ENCODE results near the gene JAM3.

The JAM3 gene
- total RNA-seq: 16.8 to 28.8 (median 19.4) reads per million in 4 experiments

DNA sequence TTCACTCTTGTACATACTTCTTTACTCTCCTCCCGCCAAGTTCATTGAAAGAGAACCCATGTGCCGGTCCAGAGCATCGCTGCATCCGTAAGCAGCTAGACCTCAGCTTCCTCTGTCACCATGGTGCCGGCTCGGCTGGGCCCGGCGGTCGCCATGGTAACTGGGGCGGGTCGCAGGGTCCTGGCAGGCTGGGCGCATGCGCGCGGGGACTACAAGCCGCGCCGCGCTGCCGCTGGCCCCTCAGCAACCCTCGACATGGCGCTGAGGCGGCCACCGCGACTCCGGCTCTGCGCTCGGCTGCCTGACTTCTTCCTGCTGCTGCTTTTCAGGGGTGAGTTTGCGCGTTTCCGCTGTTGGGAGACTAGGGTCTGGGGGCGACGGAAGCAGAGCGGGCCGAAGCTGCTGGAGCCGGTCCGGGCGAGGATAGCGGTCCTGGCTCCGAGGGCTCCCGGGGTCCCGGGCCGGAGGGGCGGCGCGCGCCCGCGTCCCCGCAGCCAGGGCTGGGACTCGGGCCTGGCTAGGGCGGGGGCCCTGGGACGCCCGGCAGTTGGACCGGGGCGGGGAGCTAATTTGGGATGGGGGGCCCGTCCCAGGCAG, at the start of gene JAM3:
Gene JAM3 (plus strand): TSS at position 244 of the 597 bp plus-strand sequence. CDS start 12 bp downstream, at position 256.
- DNase-seq: peak; percentile 95

DNA sequence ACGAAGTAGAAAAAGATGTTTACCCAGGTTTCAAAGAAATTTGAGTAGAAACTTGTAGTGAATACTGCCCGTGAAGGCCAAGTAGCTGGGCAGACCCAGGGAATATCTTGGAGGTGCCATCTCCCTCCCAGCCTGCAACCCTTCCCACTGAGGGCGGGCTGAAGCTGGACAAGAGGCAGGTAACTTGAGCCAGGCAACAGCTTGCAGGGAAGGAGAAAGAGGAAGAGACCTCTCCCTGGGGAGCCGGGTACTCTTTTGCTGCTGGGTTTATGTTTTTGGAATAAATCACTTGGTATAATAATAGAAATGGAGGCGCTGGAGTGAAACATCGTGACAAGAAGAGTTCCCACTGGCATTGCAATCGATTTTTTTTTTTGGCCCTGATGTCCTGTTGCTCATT, 49.4 kb upstream of the JAM3 start:
- no peak for DNase-seq

DNA sequence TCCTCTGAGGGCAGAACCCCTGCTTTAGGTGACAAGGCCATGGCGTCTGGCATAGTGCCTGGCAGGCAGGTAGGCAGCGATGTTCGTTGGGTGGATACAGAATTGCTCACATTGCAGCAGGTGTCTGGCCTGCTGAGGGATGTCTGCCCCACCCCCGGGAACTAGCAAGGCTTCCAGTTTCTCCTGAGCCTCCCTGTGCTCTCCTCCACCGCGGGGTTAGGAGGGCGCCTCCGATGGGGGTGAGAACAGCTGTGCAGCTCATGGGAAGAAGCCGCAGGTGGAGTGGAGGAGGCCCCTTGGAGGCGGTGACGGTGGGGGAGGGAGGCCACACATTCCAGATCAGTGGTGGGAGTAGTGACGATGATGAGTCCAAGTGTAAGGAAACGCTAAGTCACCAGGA, 48.3 kb upstream of the JAM3 start:
- DNase-seq: no peak

DNA sequence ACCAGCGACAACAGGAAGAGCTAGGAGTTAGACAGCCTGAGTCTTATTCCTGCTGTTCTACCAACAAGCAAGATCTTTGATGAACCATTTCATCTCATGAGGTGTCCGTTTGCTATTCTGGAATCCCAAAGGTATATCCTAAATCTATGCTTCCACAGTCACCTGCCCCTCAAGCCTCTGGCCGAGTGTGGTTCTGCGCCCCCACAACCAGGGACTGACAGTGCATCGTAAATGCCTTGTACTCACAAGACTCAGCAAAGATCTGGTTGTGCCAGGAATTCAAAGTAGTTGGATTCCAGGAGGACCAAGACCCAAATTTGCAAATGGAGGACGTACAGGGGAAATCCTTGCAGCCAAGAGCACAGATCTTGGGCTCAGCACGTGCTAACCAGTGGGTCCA, 47.5 kb upstream of the JAM3 start:
- no peak for DNase-seq

DNA sequence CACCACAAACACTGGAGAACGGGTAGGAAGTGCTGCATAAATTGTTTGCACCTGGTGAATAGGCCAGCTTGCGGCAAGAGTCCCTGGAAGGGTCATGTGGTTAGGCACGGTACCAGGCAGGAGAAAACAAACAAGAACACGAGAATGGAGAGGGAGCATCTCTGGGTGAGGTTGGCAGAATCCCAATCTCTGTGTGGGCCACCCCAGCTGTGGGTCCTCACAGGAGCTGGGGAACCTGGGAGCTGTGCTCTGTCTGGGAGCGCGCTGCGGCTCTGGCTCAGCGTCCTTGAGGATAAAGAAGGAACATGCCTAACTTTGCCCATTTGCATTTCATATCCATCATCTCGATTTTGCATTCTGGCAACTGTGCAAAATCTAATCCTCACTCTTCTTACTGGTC, 46.1 kb upstream of the JAM3 start:
- DNase-seq: no peak

DNA sequence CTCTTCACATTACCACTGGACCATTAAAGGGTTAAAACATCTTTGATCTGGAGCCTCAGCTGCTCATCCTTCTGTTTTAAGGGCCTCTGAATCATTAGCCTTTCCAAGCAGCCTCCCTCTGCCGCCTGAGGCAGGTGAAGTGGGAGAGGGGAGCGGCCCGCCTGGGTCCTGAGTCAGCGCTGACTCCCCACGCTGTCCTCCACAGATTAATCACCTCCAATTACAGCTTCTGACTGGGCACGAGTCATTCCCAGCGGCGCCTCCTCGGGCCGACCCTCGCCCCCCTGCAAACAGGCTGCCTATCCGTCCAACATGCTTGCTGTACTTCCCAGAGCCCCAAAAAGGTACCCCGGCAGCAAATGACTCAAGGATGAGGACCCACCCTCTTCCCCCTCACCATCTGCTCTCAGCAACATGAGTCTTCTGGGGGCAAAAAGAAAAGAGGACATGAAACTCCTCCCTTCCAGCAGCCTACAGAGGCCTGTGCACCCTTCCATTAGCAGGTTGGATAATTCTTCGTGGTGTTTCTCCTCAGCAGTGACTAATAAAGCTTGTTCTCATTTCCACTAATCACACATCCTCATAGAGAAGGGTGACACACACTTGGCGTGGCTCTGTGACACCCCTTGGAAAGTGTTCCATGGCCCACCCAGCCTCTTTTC, 44.3 kb upstream of the JAM3 start:
- DNase-seq: no peak

DNA sequence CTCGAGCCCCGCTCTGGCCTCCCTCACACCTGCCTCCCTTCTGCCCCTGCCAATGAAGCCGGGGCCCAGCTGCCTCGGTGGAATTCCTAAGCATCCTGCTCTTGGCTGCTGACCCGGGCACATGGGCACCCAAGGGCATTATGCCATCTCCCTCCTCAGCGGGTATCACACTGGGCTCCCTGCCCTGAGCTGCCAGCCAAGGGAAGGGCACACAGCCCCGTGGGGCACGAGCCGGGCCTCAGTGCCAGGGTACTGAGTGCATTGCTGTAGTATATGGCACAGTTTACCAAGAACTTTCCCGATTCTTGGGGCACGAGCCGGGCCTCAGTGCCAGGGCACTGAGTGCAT, 43.8 kb upstream of the JAM3 start:
- no peak for DNase-seq

DNA sequence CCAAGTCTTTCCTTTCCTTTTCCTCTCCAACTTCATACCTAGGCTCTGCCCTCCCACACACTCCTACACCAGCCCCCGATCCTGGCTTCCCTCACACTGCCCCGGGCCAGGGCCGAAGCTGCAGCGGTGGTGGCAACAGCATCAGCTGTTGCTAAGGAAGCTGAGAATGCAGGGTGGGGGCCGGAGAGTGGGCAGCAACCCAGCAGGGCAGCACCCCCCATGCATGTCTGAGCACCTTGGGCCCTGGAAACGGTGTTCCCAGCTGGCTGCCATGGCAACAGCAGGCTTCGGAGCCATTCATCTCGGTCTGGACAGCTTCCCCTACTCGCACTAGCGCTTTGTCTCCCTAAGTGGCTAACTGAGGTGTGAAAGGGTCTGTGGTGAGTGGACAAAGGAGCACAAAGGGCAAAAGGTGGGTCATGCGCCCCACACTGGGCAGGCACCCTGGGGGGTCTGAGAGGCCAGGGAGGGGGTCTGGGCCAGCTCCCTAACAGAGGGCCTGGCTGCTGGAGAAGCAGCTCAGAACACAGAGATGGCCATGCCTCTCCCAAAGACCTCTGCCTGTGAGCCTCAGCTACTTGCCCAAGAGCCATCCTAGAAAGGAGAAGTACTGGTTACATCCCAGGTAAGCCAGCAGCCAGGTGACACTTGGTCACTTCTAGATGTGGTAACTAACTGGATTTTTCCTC, 42.1 kb upstream of the JAM3 start:
- DNase-seq: no peak

DNA sequence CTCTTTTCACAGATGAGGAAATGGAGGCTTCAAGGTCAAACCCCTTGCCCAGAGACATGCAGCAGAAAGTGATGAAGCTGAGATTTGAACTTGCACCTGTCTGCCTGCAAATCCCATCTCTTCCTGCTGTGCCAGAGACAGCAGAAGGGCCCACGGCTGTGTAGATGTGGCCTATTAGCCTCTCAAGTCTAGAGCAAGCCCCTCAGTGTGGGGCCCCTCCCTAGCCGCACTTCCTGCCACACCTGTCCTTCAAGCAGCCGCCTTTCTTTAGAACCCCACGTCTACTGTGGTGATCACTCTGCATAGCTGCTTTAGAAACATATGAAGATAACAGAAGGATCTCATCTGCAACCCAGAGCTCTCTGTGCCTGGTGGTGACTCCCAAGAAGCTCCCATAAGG, 41.2 kb upstream of the JAM3 start:
- DNase-seq: peak; percentile 56

DNA sequence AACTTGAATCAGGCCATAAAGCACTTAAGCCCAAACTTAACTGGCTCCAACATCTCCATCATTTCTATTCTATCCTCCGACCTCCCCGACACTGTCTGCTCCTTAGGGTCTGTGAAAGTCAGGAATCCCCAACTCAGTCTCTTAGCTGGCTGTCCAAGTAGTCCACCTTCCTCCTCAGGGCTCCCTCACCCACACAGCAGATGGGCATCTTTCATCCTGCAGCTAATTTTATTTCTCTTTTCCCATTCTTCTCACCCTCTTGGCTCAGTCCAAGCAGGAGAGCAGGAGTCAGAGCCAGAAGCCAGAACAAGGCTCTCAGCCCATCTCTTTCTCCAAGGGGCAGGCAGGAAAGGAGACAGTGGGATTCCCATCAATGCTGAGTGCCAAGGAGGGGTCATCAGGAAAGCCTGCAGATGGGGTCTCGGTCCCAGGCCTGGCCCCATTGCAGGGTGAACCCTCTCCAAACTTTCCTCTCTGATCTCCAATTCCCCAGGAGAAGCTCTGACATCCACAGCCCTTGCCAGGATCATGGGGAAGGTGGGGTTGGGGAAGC, 40.4 kb upstream of the JAM3 start:
- no peak for DNase-seq

DNA sequence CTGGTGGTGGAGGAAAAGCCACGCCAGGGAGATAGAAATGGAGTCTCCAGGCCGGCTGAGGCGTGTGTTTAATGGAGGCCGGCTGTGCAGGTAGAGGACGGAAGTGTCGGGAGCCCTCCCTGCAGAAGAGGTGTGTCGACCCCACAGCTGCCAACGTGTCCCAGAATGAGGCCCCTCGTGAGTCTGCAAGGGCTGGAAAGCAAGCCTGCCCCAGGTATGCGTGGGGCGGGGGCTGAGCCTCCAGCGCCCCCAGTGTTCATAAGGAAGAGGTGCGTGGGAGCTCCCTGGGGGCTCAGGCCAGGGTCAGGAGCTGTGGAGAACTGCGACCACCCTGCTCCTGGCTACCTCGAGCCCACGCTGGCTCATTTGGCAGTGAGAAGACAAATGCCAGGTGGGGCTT, 38.0 kb upstream of the JAM3 start:
- DNase-seq: no peak

DNA sequence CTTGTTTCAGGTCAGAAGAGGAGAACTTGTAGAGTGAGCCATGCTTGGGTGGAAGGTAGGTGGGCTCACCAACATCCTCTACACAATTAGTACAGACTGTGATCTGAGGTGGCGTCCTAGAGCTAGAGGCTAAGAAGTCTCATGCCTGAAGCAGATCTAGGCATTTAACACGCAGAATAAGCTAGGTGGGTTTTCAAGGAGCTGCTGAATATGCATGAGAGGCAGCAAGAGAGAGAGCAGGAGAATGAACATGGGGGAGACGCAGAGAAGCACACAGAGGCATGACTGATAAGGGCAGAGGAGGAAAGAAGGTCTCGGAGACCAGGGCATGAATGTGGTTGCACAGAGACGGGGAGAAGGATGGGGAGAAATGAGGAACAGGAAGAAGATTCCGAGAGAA, 36.8 kb upstream of the JAM3 start:
- no peak for DNase-seq

DNA sequence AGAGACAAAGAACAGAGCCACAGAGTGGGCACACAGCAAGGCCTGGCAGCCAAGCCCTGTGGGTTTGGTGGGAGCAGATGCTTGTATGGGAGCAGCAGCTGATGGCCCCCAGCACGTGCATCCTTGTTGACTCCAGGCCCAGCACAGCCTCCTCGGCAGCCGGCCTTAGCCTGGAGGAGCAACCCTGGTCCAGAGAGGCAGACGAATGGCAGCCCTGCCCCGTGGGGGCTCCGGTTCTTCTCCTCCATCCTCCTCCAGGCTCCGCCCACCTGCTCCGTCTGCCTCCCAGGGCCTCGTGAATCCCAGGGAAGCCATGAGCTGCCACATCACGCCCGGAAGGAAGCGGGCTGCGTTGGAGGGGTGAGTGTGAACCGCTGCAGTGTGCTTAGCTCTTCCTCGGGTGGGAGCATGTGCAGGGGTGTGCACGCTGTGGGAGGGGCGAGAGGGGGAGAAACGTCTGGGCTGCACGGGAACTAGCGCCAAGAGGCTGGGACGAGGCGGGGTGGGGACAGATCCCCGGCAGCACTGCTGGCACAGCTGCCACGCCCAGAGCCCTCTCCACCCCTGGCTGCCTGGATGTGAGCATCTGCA, 36.3 kb upstream of the JAM3 start:
- DNase-seq: no peak

DNA sequence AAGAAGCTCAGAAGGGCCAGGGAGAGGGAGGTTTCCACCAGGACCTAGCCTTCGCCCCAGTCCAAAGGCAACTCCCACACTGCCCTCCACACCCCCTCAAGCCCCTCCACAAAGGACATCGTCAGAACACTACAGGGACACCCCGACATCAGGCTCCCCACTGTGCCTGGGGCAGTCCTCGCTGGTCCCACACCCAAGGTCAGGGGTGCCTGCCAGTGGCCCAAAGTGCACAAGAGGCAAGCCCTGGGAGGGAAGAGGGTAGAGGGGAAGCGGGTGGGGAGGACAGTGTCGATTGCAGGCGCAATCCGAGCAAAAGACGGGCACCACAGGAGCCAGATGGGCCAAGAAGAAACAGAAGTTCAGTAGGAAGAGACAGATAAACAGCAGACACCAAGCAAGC, 35.6 kb upstream of the JAM3 start:
- no peak for DNase-seq

DNA sequence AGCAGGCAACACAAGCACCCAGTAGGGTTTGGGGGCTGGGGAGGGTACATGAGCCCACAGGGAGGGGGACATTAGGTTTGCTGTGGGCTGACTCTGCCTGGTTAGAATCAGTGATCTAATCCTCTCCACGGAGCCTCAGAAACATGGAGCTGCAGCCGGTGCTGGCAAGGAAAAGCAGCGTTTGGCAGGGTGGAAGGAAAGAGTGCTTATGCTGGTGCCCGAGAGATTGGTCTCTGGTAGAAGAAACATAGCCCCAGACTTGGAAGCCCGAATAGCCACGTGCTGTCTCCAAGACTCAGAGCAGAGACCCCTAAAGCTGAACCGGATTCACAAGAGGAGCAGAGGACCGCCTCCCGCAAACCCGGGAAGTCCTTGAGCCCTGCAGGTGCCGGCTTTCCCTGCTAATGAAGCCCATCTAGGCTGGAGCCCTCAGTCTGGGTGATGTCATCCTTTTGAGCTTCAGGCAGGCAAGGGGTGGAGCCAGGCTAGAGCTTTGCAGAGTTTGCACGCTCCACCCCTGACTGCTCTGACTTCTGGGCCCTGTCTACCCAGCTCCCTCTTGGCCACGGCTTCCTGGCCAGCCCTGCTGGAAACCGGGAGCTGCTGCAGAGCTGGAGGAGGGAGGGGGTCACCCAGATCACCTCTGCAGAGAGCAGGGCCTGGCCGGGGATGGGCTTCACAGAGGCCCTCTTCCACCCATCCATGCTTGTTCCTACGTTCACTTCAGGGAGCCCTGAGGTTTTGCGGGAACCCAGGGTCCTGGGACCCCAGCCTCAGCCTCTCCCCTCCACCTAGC, 35.0 kb upstream of the JAM3 start:
- DNase-seq: peak; percentile 50

DNA sequence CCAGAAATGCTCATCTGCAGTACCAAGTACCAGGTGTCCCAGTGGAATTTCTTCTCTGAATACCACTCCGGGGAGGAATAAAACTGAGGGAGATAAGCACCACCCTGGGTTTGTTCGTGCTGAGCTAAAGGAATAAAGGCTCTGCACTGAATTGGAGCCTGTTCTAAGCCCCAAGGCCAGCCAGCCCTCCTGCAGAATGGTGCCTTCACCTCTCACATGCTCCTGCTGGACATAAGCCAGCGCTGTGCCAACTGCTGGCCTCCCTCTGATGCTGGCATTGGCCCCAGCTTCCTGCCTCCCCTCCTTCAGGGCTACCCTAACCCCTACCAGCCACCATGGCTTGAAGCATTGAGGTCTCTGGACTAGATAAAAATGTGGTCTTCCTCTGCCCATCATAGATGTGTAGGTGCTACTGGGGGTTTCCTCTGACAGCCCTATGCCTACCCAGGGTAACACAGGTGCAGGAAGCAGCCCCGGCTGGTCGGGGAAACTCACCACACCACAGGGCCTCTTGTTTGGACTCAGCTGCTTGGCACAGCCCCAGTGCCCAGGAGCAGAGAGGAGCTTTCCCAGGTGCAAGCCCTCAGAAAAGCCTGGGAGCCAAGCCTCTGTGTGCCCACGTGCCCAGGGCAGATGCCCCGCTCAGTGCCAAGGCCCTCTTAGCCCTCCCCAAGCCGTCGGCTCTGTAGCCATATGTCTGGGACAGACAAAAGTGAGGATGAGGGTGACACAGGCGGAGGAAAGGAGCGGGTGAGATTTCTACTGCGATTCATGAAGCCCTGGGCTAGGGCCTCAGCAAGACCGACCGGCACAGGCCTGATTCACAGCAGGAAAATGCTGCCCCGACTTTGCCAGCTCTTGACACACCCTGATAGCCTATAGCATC, 34.1 kb upstream of the JAM3 start:
- peak; percentile 5 for DNase-seq

DNA sequence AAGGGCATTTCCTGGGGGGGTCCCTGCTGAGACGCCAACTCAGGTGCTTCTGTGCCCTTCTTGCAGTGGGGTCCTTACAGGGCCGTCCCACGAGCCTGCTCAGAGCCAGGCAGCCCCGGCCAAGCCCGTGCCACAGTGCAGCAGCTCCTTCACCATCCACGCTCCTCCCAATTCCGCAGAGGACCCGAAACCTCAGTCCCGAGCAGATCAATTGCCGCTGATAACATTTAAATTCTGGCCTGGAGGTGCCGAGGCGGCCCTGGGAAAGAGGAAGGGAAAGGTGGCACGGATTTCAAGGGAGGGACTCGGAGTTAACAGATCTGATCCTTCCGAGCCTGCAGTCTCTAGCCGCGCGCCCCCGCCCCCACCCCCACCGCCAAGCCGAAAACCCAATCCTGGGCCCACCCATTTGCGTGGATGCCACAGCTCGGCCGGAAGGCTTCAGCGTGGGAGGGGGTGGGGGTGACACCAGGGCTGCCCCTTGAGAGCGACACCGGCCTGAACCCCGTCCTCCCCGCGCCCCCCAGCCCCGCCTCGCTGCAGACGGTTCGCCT, 32.3 kb upstream of the JAM3 start:
- peak; percentile 37 for DNase-seq

DNA sequence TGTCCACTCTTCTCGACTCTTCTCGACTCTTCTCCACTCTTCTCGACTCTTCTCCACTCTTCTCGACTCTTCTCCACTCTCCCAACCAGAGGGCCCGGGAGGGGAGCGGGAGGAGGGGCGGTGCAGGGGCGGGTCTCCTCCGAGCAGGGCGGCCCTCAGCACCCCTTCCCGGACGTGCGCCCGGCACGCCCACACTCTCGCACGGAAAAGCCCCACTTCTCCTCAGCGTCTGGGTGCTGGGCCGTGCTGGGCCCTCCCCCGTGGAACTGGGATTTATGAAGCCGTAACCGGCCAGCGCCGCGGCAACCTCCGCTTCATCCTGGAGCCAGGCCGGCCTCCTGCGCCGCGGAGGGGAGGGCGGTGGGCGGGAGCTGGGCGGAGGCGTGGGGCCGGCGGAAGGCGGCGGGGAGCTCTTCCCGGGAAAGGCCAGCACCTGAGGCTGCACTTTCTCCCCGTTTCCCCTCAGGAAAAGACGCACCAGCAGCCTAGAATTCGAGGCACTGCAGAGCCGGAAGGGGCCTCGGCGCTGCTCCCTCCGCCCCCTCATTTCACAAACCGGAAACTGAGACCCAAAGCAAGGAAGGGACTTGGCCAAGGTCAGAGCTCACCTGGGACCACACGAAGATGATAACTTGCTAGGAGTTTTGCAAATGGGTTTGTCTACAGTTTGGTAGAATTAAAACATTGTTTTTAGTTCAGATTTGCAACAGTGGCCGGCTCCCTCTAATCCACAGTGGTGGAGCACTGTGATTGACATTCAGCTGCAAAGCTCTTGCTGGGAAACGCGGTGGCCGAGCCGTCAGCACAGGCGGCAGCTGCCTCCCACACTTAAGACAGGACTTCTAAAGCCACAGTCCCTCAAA, 31.6 kb upstream of the JAM3 start:
- peak; percentile 62 for DNase-seq

DNA sequence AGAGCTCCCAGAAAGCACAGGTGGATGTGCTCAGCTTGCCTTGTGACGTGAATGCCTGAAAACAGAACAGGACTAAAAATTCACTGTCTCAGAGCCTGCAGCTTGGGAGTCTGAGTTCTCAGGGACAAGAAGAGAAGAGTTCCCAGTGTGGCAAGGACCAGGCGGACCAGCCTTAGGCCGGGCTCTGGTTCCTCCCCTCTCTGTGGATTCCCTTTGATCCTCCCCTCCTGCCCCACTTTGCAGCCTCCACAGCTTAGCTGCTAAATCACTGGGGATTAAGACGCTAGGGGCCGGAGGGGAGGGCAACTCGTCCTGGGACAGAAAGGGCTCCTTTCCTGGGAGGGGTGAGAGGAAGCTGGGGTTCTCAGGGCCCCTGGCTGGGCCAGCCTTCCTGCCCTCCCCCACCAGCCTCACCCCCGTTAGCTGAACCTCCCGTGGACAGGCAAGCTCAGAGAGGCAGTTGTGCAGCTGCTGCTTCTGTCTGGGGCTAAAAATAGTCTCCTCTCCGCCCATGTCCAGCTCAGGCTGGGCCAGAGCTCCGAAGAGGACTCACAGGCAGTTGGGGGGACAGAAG, 29.9 kb upstream of the JAM3 start:
- DNase-seq: no peak
